GM18499 (cell line): ENCODE measurements around the gene LY6G6F.
"Not testable (repeated sequence)": the region's sequence is repeated elsewhere in the genome, so short reads cannot be mapped to it uniquely, and the experiment has no call there.

Experiments used
- ATAC-seq: cut with Tn5 transposase; IDR thresholded peaks from one replicate; pipeline ENCODE4 v1.9.1; 2021; ENCODE audit warnings: moderate number of reproducible peaks; ENCODE audit not compliant: insufficient read depth, unreplicated experiment

The LY6G6F gene

DNA sequence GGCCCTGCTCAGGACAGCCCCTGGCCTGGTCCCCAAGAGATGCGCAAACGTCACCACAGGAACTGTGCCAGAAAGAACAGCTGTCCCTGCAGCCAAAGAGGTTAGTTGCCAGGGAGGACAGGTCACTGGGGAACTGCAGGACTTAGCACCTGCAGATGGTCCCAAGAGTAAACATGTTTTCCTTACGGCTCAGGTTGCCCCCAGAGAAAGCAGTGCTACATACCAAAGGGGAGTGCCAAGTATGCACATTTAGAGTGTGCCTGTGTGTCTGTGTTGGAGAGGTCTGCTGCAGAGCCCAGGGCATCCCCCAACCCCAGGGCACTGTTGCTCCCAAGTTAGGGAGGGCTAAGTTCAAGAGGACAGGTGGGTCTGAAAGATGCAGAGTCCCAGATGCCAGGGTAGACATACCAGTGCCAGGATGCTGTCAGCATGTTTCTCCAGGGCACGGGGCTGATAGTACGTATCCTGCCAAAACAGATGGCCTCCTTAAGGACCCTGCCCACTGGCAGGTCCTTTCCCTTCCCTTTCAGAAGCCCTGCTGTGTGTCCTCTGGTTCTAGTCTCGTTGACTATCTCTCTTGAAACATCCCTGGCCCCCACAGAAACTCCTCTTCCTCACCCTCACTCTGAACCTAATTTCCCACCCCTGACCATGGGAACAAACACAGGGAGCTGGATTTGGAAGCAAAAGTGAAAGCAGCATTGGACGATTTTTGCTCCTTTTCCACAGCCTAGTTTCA, 4.8 kb upstream of the LY6G6F start:
- no peak for ATAC-seq

DNA sequence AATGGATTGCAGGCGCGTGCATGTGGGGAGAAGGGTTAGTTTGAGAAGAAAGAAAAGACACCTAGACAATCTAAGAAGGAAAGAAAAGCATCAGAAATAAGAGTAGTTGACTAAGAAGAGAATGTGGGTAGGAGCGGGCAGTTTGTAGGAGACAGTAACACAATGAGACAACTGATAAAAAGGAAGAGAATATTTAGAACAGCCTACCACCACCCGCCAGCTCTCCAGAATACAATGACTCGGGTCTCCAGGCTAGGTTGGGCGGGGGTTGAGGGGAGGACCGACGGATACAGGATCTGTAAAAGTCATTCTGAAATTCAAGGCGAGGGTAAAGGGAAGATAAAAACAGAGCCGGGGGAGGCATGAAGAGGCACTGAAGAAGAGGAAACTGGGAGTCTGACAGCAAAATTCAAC, 4.3 kb upstream of the LY6G6F start:
- no peak for ATAC-seq

GRCh38 chr6:31702819-31703716, 3.6 kb upstream of the LY6G6F start, which contains the start of gene ABHD16A:
ABHD16A (minus strand) TSS chr6:31703324; CDS start chr6:31703281, 43 bp downstream.
- ATAC-seq: no peak

- no peak for ATAC-seq
Observed at GRCh38 chr6:31705931-31706330, 735 bp upstream of the LY6G6F start.

DNA sequence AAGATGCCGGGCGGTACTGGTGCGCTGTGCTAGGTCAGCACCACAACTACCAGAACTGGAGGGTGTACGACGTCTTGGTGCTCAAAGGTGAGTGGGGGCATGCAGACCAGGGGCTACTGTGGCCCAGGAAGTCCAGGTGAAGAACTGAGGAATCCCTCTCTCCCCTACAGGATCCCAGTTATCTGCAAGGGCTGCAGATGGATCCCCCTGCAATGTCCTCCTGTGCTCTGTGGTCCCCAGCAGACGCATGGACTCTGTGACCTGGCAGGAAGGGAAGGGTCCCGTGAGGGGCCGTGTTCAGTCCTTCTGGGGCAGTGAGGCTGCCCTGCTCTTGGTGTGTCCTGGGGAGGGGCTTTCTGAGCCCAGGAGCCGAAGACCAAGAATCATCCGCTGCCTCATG, 1.0 kb downstream of the LY6G6F start:
- no peak for ATAC-seq

GRCh38 chr6:31708224-31708623, 1.6 kb downstream of the LY6G6F start:
- no peak for ATAC-seq

DNA sequence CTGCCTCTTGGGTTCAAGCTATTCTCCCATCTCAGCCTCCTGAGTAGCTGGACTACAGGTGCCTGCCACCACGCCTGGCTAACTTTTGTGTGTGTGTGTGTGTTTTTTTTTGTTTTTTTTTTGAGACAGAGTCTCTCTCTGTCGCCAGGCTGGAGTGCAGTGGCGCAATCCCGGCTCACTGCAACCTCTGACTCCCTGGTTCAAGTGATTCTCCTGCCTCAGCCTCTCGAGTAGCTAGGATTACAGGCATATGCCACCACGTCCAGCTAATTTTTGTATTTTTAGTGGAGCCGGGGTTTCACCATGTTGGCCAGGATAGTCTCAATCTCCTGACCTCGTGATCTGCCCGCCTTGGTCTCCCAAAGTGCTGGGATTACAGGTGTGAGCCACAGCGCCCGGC, 2.5 kb downstream of the LY6G6F start:
- ATAC-seq: not testable (repeated sequence)

- no peak for ATAC-seq
Observed at GRCh38 chr6:31710523-31711219, 4.0 kb downstream of the LY6G6F start.

DNA sequence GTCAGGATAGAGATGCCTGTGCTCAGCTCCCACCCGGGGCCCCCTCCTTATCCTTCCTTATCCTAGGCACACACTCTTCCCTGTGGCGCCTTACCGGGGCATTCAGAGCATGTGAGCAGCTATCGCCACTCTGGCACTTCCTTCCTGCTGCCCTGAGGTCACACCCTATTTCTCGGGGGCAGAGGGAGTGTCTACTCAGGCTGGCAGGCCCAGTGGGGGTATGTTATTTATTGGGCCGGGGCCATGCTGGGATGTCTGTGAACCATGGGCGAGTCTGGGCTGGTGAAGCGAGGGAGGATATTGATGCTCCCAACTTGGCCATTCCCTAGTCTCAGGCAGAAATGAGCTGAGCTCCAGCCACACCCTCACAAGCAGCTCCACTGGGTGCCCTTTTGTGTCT, 4.6 kb downstream of the LY6G6F start:
- ATAC-seq: no peak

DNA sequence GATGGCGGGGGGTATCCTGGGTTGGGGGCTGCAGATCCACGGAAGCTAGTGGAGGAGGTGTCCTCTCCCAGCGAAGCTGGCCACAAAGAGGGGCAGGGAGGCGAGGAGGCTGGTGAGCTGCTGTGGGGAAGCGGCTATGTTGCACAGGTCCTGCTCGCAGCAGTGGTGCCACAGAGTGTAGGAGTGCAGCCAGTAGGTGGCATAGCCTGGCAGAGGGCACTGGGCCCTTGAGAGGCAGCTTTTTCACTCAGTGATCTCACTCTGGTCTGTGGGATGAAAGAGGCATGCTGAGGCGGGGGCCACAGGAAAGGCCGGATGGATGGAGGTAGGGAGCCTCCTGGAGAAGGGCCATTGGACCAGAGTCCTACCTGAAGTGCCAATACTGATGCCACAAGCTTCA, 5.6 kb downstream of the LY6G6F start:
- ATAC-seq: no peak

- ATAC-seq: no peak
Observed at GRCh38 chr6:31713465-31713864, 6.8 kb downstream of the LY6G6F start.

- ATAC-seq: no peak
Observed at GRCh38 chr6:31713991-31714684, 7.5 kb downstream of the LY6G6F start.

DNA sequence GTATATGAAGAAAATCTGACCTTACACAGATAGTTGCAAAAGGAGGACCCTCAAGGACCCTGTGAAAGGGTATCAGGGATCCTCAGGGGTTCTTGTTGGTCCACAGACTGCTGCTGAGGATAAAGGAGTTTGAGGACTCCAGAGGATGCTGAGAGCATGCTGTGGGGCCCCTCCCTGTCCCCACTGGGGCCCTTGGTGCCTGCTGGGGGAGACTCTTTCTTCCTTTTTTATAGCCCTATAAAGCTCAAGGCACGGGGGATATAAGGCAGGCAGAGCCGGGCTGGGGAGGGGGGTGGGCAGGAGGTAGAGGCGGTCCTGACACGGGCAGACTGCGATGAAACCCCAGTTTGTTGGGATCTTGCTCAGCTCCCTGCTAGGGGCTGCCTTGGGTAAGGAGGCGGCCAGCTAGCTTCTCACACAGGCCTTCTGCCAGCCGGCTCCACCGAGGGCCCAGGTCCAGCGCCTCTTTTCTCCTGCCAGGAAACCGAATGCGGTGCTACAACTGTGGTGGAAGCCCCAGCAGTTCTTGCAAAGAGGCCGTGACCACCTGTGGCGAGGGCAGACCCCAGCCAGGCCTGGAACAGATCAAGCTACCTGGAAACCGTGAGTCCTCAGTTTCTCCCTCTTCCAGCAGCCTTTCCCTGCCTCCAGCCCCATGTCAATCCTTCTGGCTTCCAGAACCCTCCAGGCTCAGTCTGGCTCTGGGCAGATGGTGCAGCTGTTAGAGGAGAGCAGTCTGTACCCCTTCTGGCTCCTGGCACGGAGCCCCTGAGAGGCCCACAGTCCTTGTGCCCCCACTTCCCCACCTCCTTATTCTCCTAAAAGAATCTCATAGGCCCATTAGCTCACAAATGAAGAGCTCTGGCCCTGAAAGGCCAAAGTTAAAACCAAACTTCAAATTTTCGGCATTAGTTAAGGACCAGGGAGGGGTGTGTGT, 8.6 kb downstream of the LY6G6F start, which contains the start of gene LY6G6D:
LY6G6D (plus strand) TSS at position 327 of the 937 bp plus-strand sequence; CDS start at position 335, 8 bp downstream.
- ATAC-seq: no peak

DNA sequence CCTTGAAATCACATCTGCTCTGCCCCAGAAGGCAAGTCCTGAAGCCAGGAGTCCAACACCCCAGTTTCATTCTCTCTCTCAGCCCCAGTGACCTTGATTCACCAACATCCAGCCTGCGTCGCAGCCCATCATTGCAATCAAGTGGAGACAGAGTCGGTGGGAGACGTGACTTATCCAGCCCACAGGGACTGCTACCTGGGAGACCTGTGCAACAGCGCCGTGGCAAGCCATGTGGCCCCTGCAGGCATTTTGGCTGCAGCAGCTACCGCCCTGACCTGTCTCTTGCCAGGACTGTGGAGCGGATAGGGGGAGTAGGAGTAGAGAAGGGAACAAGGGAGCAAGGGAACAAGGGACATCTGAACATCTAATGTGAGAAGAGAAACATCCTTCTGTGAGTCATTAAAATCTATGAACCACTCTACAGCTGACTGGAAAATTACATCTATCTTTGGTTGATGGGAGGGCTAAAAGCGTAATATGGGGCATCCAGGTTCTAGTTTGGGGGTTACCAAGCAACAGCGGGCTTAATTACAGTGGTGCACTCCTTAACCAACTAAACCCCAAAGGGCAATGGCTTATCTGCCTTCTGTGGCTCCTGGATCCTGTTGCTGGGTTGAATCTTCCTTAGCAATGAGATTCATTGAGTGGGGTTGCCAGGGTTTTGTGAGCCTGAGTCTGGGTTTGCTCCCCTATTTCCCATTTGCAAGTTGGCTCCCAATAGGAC, 11.0 kb downstream of the LY6G6F start:
- no peak for ATAC-seq

DNA sequence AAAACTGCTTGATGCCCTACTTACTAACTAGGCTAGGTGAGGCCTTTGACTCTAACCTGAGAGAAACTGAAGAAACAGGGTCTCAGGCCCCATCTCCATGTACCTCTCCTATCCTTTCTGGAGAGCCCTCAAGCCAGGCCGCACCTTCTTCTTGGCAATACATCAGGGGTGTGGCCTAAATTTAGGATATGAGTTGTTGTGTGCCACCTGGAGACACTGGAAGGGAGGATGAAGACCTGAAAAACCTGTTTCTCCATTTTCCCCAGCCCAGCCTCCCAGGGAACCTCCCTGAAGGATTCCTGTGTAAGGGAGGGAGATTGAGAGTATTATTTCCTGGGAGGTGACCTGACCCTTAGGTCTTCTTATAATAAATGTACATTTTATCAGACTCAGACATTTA, 11.6 kb downstream of the LY6G6F start:
- no peak for ATAC-seq

DNA sequence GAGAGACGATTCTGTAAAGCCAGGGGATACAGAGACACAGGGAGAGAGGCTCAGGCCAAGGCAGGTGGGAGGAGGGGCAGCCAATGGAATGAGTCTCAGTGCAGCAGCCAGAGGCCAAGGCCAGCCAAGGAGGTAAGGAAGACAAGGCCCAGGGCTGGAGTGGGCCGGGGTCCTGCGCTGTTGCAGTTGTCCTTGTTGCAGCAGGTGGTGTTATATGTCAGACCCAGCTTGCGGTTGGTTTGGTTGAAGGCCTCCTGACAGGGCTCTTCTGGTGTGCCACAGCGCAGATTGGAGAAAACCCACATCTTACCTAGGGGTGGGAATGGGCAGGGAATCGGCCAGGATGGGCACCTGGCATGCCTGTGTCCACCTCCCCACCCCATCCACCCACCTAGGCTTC, 12.3 kb downstream of the LY6G6F start:
- no peak for ATAC-seq

- ATAC-seq: no peak
Observed at GRCh38 chr6:31720196-31720770, 13.6 kb downstream of the LY6G6F start.
